ENCODE results near the gene NFE2L3. TPM values are rescaled to one million over a fixed set of nuclear protein-coding genes. Genes with fewer than 3 reads are reported as not detected.
"Not testable (repeated sequence)": the region's sequence is repeated elsewhere in the genome, so short reads cannot be mapped to it uniquely, and the experiment has no call there.

The NFE2L3 gene
- total RNA-seq, 1 experiment from 2014 or later, result 40.0 TPM

DNA sequence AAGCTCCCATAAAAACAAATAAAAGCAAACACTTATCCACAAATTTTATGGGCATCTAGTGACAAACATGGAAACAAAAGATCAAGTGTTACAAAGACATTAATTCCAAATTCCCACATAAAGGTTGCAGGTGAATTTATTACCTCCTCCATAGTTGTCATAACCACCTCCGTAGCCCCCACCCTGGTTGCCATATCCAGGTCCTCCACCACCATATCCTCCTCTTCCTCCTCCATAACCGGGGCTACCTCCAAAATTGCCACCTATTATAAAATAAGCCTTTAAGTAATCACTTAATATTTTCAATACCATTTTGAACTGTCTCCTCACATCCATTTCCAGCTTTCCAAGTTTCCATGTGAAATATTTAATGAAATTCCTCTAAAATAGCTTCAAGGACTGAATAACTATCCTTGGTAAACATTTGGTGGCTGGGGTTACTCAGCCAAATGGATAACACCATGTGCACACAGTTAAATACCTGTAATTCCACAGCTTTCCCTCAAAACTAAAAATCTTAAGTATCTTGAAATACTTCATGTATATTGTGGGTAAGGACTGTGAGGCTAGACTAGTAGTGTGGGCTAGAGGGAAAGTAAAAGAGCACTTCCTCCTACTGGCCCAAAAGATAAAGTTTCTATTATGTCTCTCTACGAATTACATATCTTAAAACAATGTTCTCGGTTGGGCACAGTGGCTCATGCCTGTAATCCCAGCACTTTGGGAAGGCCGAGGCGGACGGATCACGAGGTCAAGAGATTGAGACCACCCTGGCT is 41.6 kb downstream of the NFE2L3 start:
- Histone ChIP-seq H3K4me1 (ENCODE audit: insufficient read depth, low read length) (peaks cover 20% of the 10 kb centered on the region), H3K4me2 (ENCODE audit: low read length) (no peak overlapping the region), H3F3A (ENCODE audit: low read length, unreplicated experiment) (peaks cover 60% of the 10 kb centered on the region), H4K20me1 (ENCODE audit: low read length) (peaks cover 94% of the 10 kb centered on the region), H2AFZ (ENCODE audit: low read length) (no peak overlapping the region), H3K9ac (ENCODE audit: low read length) (no peak overlapping the region), H3K36me3 (ENCODE audit: low read depth, low read length) (peaks cover 93% of the 10 kb centered on the region), H3K27ac (ENCODE audit: low read length) (no peak overlapping the region), H3K79me2 (ENCODE audit: low read length) (peaks cover 77% of the 10 kb centered on the region), H3K9me3 (ENCODE audit: low read length) (no peaks in the 10 kb centered on the region), H3K4me3 (ENCODE audit: low read length) (no peak overlapping the region), H3K27me3 (ENCODE audit: low read length) (no peaks in the 10 kb centered on the region), H3K9me2 (replicated peaks; ENCODE audit: low read length) (no peaks in the 10 kb centered on the region)
- no peak for TF ChIP-seq CTCF (conservative IDR thresholded peaks at IDR 0.05; ENCODE audit: low read depth, low read length)
- CTCF ChIA-PET, result no interaction called here
- no TSS peak for BruUV-seq (replicated peaks)
- DNase-seq (no peak), ATAC-seq (no peak)
- intact Hi-C loops (cut with micrococcal nuclease), result no loop called here
- POLR2A ChIA-PET (ENCODE audit: unreplicated experiment), result interaction anchor here (0.7 kb wide), 1 partner anchor 150 kb away, joined by 4 read pairs; no protein-coding TSS in a partner anchor

DNA sequence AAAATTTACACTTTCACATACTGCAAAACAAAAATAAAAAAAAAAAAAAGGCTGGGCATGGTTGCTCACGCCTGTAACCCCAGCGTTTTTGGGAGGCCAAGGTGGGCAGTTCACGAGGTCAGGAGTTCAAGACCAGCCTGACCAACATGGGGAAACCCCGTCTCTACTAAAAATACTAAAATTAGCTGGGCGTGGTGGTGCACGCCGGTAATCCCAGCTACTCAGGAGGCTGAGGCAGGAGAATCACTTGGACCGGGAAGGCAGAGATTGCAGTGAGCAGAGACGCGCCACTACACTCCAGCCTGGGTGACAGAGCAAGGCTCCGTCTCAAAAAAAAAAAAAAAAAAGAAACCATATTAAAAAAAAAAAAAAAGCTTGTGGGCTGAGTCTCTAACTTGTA is 42.8 kb downstream of the NFE2L3 start:
- CTCF ChIA-PET; H3K4me3 ChIP-seq (ENCODE audit: low read length); H3K9ac ChIP-seq (ENCODE audit: low read length); H3K9me3 ChIP-seq (ENCODE audit: low read length); H2AFZ ChIP-seq (ENCODE audit: low read length); H3K27me3 ChIP-seq (ENCODE audit: low read length); H3K4me2 ChIP-seq (ENCODE audit: low read length); H3K9me2 ChIP-seq (replicated peaks; ENCODE audit: low read length); ATAC-seq; BruUV-seq (replicated peaks); intact Hi-C loops (cut with micrococcal nuclease); H3K27ac ChIP-seq (ENCODE audit: low read length); DNase-seq: not testable (repeated sequence)
- Histone ChIP-seq H3F3A (ENCODE audit: low read length, unreplicated experiment) (peaks cover 54% of the 10 kb centered on the region), H4K20me1 (ENCODE audit: low read length) (peaks cover 94% of the 10 kb centered on the region), H3K79me2 (ENCODE audit: low read length) (peaks cover 88% of the 10 kb centered on the region), H3K36me3 (ENCODE audit: low read depth, low read length) (peaks cover 93% of the 10 kb centered on the region), H3K4me1 (ENCODE audit: insufficient read depth, low read length) (peaks cover 20% of the 10 kb centered on the region)
- POLR2A ChIA-PET (ENCODE audit: unreplicated experiment), result interaction anchor here (0.6 kb wide), 1 partner anchor 152 kb away, joined by 6 read pairs; no protein-coding TSS in a partner anchor

DNA sequence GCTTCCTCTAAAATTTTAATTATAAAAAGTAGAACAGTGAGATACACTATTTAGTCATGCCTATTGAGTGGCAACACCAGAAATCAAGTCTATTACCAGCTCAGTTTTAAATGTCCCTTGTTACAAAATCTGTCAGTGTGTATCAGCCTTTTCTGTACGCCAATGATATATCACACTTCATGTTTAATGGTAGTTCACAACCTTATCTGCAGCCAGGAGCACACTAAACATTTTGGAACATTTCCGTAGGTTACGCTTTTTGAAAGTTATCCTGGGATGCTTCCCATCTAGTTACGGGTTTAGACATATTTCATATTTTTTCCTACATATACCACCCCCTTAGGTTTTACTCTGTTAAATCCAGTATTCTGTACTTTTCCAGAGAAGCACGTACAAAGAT is 43.2 kb downstream of the NFE2L3 start:
- Histone ChIP-seq H3K4me3 (ENCODE audit: low read length) (no peak overlapping the region), H3K27me3 (ENCODE audit: low read length) (no peaks in the 10 kb centered on the region), H3F3A (ENCODE audit: low read length, unreplicated experiment) (peaks cover 52% of the 10 kb centered on the region), H3K9me3 (ENCODE audit: low read length) (no peaks in the 10 kb centered on the region), H3K27ac (ENCODE audit: low read length) (no peak overlapping the region), H2AFZ (ENCODE audit: low read length) (no peak overlapping the region), H4K20me1 (ENCODE audit: low read length) (peaks cover 94% of the 10 kb centered on the region), H3K79me2 (ENCODE audit: low read length) (peaks cover 92% of the 10 kb centered on the region), H3K4me2 (ENCODE audit: low read length) (no peak overlapping the region), H3K9ac (ENCODE audit: low read length) (no peak overlapping the region), H3K4me1 (ENCODE audit: insufficient read depth, low read length) (peaks cover 20% of the 10 kb centered on the region), H3K36me3 (ENCODE audit: low read depth, low read length) (peaks cover 91% of the 10 kb centered on the region), H3K9me2 (replicated peaks; ENCODE audit: low read length) (no peaks in the 10 kb centered on the region)
- POLR2A ChIA-PET (ENCODE audit: unreplicated experiment), result interaction anchor here (0.6 kb wide), 1 partner anchor 151 kb away, joined by 6 read pairs; no protein-coding TSS in a partner anchor
- intact Hi-C loops (cut with micrococcal nuclease), result no loop called here
- BruUV-seq (replicated peaks), result no TSS peak
- TF ChIP-seq CTCF (conservative IDR thresholded peaks at IDR 0.05; ENCODE audit: low read depth, low read length) (no peak), EZH2 (IDR thresholded peaks at IDR 0.05; ENCODE audit: low read length, unreplicated experiment) (no peak), EZH2phosphoT487 (IDR thresholded peaks at IDR 0.05; ENCODE audit: borderline replicate concordance, low read length) (no peak)
- DNase-seq (no peak), ATAC-seq (no peak)
- CTCF ChIA-PET, result no interaction called here
